NCI-H128 (cell line): ENCODE results near the gene GALNT8.

Source experiments
- DNase-seq: peaks from one replicate; lab custom pipeline; 2025; ENCODE audit not compliant: unreplicated experiment; lab: John Stamatoyannopoulos, UW

GALNT8 gene

GRCh38 chr12:4796216-4796615 is 76.0 kb downstream of the GALNT8 start:
- no peak for DNase-seq

GRCh38 chr12:4796694-4797482 is 76.7 kb downstream of the GALNT8 start:
- no peak for DNase-seq

GRCh38 chr12:4800555-4800954 is 80.4 kb downstream of the GALNT8 start:
- DNase-seq = no peak

- no peak for DNase-seq
These were observed 82.6 kb downstream of the GALNT8 start for GRCh38 chr12:4802841-4803240.

- no peak for DNase-seq
These were observed 86.4 kb downstream of the GALNT8 start for GRCh38 chr12:4806439-4807115.

DNA sequence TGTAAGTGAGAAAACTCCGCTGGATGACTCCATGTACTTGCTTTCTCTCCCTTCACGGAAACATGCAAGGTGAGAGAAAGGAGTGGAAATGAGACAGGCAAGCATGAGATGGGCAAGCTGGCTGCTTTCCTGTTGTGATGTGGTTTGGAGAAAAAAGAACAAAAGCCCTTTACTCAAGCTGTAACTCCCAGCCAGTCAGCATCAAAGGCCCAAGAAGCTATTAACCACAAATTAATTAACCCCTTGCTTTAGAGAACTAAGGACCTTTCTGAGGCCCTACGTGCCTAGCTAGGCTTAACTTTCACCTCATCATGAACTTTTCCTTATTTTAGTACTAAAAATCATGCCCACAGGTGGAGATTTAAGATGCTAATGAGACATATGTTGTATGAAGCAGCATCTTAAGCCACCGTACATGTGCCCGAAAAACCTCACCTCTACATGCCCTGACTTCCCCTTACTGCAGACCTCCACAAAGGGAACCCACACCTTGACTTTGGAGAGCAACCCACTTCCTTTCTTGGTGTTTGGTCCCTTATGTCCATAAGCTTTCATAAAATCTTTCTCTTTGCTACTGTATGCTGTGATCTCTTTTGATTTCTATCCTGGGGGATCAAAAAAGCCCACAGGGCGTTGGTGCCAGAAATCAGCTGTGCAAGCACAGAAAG is 87.0 kb downstream of the GALNT8 start:
- no peak for DNase-seq

GRCh38 chr12:4807813-4808212 is 87.6 kb downstream of the GALNT8 start:
- no peak for DNase-seq

- DNase-seq = no peak
These were observed 88.8 kb downstream of the GALNT8 start for GRCh38 chr12:4809013-4809448.

GRCh38 chr12:4809449-4810218 is 89.4 kb downstream of the GALNT8 start:
- DNase-seq = no peak

DNA sequence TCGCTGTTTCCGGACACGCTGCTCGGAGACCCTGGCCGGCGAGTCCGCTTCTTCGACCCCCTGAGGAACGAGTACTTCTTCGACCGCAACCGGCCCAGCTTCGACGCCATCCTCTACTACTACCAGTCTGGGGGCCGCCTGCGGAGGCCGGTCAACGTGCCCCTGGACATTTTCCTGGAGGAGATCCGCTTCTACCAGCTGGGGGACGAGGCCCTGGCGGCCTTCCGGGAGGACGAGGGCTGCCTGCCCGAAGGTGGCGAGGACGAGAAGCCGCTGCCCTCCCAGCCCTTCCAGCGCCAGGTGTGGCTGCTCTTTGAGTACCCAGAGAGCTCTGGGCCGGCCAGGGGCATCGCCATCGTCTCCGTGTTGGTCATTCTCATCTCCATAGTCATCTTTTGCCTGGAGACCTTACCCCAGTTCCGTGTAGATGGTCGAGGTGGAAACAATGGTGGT is 90.0 kb downstream of the GALNT8 start:
- no peak for DNase-seq

GRCh38 chr12:4812624-4813327 is 92.6 kb downstream of the GALNT8 start:
- no peak for DNase-seq

GRCh38 chr12:4813741-4814140 is 93.5 kb downstream of the GALNT8 start:
- no peak for DNase-seq

DNA sequence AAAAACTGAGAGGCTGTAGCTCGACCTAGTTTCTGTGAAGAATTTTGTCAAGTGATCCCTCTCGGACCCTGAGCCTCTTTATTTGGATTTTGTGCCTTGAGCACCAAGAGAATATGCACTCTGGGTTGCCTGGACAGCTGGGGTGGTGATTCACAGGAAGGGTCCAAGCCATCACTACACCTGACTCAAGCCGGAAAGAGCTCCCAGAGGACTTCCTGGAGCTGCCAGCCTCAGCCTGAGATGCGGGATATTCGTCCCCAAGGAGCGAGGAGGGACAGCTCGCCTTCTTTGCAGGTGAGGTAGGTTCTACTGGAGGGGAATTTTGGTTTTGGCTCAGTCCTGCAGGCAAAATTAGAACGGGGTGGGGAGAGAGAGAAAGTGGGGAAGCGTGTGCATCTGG is 94.3 kb downstream of the GALNT8 start:
- no peak for DNase-seq

- no peak for DNase-seq
These were observed 96.7 kb downstream of the GALNT8 start for GRCh38 chr12:4816744-4817525.

DNA sequence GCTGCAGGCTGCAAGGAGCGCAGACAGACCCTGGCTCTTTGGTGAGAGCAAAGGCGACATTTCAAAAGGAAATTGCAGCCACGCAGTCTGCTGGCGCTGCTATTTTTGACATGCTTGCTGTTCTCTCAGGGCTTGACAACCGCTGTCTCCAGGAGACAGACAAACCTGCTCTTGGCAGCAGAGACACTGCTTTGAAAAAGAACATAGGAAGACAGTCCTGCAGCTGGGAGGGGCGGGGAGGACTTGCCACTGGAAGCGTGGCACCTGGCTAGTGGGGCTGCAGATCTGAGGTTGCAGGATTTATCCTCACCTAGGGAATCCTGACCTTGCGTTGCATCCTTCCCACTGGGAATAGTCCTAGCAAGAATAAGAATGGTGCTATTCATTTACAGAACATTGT is 97.7 kb downstream of the GALNT8 start:
- DNase-seq = no peak

- no peak for DNase-seq
These were observed 99.5 kb downstream of the GALNT8 start for GRCh38 chr12:4819654-4820053.

GRCh38 chr12:4820971-4821370 is 100.8 kb downstream of the GALNT8 start:
- DNase-seq = no peak
